Kasumi-1 (cell line): ENCODE data around the gene YWHAG.
A peak's percentile ranks its signal among the peaks of the same experiment; 100 is the strongest.
"Not testable (repeated sequence)": the region's sequence is repeated elsewhere in the genome, so short reads cannot be mapped to it uniquely, and the experiment has no call there.

Source experiments
- DNase-seq, 2 experiments: peaks; one replicate each; lab custom pipeline; 2025; lab: John Stamatoyannopoulos, UW

YWHAG gene

DNA sequence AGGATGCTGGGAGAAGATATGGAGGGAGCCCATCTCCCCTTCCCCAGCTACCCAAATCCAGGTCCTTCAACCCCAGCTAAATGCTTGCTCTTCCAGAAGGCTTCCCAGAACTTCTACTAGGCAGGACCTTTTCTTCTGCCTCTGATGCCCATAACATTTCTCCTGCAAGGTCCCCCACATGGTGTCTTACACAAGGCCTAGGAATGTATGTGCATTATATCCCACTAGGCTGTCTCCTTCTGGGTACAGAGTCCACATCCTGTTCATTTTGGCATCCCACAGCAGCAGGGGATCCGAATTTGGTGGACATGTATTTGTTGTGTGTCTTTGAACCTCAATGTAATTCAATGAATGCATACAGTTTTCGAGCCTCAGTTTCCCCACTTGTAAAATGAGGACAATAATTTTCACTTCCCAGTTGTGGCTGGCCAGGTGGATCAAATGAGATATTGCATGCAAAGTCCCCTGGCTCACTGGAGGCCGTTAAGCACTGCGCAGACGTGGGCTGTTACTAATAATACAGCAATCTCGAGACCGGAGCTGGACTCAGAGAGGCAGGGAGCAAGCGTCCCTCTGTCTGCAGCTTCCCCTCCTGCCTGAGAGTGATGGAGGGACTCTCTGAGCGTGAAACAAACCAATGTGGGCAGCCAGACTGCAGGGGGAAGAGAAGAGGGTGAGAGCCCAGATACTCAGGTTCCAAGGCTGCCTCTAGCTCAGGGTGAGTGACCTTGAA, 18.6 kb upstream of the YWHAG start:
- no peak for DNase-seq

DNA sequence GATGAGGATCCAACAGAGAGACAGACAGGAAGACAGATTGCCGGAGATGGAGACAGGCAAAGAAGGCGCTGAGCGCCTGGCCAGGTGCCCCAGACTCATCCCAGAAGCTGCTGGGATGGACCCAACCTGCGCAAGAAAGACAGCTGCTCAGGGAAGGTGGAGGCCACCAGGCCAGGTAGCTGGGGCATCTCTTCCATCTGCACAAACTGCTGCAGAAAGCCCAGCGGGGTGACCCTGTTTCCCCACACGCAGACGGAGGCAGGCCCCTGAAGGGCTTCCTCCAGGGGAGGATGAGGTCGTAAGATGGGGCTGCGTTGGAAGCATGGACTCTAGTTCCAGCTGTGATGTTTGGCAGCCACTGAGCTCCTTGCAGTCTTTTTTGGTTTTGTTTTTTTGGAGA, 16.5 kb upstream of the YWHAG start:
- DNase-seq, result no peak

DNA sequence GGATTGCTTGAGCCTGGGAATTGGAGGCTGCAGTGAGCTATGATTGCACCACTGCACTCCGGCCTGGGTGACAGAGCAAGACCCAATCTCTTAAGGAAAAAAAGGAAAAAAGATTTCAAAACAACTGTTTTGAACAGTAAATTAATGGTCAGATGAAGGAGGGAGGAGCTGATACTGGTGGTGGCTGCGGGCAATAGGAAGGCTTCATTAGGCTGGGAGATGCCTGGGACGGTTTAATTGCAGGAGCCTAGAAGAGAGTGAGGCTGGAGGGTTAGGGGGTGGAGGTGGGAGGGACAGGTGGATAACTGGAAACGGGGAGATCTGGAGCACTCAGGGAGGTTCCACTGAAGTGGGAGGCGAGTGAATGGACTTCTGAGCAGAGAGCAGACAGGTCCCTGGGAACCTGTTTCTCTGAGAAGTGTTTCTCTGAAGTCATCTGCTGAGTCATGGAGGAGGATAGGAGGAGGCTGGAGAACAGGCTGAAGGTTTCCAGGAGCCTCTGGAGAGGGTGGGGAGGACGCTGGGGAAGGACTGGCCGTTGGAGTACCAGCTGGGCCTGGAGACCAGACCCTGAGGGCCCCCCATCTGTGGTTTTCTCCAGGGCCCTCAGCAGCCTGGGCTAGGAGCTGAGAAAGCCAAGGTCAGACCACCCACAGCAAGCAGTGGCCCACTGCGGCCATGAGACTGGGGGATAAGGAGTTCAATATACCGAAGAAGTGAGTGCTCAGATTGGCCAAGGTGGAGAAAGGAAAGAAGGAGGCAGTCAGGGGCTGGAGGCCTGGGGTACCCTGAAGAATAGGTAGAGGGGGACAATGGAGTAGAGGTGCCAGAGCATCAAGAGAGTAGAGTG, 14.4 kb upstream of the YWHAG start:
- no peak for DNase-seq

DNA sequence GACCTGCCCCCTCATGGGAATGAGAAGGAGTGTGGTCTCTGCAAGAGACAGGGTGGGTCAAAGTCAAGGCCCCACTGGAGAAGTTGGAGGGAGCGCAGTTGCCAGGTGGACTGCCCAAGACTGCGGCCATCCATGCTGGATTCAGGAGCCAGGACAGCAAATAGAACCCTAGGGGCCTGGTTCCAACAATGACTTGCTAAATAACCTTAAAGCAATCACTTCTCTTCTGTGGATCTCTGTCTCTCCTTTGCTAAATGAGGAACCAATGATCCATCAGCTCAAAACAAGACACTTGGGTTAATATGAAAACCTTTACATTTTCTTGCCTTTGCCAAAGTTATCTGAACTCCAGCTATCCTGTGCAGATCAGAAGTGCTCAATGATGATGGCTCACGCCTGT, 12.6 kb upstream of the YWHAG start:
- no peak for DNase-seq

DNA sequence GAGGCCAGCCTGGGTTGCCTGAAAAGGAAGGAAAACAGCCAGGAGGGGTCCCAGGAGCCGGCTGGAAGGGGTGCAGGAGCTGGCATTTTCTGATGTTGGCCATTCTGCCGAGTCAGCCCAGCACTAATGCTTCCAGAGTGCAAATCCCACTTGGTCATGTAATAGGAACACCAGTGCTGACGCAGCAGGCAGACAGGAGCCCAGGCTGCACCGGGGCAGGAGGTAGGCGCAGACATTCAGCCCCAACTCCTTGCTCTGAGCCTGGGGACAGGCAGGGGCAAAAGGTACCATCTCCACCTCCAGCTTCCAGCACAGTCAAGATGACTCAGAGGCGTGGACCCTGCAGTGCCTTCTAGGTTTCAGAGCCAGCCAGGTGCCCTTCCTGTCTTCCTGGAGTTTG, 10.2 kb upstream of the YWHAG start:
- no peak for DNase-seq

DNA sequence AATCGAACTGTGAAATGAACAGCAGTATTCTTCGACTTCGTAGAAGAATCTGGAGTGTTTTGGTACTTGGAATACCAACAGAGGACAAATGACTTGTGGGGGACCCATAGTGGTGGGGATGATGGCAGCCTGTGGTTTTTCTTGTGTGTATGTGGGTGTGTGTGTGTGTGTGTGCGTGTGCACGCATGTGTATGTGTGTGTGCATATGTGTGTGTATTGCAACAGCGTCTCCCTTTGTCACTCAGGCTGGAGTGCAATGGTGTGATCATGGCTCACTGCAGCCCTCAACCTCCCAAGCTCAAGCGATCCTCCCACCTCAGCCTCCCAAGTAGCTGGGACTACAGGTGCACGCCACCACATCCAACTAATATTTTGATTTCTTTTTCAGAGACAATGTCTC, 9.4 kb upstream of the YWHAG start:
- DNase-seq, result no peak

DNA sequence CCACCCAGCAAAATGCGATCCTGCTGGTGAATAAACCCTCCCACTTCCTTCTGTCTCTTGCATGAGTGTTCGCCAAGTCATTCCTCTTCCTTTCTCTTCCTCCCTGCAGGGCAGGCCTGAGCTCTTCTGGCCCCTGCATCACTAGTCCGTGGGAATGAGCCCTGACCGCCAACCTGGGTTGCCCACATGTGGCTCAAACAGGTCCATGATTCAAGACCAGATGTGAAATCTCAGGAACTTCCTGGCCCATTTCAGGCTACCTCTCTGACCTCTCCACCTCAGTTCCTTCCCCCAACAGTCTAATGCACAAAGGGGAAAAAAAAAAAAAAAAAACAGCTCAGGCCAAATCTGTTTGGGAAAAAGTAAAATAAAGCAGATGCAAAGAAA, 5.4 kb upstream of the YWHAG start:
- DNase-seq, result peak; percentile 82 to 83

DNA sequence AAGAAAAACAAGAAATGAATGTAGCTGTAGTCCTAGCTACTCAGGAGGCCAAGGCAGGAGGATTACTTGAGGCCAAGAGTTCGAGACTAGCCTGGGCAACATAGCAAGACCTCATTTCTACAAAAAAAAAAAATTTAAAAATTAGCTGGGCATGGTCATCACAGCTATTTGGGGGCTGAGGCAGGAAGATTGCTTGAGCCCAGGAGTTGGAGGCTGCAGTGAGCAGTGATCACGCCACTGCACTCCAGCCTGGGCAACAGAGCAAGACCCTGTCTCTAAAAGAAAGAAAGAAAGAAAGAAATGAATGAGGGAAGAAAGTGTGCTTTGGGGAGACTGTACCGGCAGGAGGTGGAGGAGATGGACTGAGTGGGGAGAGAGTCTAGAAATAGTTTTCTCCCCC, 5.0 kb upstream of the YWHAG start:
- DNase-seq, result not testable (repeated sequence)

DNA sequence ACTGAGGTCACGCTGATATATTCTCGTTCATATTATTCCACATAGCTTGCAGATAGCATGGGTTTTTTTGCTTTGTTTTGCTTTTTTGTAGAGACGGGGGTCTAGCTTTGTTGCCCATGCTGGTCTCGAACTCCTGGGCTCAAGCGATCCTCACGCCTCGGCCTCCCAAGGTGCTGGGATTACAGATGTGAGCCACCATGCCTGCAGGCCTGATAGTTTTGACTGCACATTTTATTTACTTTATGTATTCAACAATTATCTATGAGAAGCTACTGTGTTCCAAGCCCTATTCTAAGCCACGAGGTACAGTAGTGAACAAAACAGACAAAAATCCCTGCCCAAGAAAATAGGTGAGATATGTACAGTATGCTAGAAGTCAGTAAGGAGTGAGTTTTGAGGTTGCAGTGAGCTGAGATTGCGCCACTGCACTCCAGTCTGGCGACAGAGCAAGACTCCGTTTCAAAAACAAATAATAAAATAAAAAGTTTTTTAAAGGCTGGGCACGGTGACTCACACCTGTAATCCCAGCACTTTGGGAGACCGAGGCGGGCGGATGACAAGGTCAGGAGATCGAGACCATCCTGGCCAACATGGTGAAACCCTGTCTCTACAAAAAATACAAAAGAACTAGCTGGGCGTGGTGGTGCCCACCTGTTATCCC, 1.3 kb upstream of the YWHAG start:
- DNase-seq, result no peak

DNA sequence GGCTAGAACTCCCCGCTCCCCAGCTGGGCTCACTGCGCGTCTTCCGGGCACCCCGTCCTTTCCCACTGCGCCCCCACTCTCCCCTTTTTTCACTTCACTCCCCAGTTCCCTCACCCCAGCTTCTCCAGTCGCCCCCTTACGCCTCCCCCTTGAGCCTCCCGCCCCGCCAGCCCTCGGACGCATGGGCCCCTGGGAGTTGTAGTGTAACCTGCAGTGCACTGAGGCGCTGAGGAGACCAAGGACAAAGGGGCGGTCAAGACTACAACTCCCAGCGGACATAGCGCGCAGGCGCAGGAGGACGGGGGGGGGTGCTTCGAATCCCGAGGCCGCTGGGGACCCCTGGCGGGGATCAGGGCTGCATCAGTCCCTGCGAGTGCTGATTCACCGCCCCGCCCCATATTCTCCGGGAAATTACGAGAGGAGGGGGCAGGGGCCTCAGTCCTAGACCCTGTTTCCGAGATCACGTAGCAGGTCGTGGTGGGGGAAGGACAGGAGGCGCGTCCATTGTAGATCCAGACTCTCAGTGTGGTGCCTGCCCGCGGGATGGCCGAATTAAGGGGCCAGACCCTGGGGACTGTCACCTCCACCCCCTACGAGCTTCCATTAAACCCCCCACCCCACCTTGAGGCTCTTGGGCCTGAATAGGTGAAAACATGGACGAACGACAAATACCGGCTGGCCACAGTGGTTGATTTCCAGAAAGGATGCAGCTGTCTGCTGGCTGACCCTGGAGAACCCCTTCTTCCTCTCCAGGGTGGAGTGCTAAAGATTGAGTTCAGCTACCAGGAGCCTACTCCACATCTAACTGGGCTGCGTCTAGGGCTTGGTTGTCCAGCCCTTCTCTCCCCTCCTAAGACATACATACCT, 553 bp upstream of the YWHAG start:
- peak; percentile 97 to 98 for DNase-seq

DNA sequence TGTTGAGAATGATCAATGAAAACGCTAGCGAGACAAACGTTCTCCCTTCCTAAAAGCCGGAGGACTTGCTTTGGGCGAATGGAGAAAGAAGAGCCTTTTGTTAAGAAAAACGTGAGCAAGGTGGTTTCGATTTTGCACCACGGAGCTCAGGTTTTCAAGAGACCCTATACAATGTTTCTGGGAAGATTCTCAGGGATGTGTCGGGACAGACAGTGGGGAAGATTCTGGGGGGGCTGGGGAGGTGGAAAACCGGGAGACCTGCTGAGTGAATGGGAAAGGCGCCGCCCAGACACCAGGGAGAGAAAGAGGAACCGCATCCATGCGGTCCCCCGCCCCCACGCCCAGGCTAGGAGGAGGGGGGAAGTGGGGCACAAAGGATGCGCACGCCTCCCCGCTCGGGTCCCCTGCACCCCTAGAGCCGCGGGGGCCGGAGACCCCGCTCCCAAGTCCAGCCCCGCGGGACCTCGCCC, 745 bp downstream of the YWHAG start:
- DNase-seq, result peak; percentile 66 to 76

DNA sequence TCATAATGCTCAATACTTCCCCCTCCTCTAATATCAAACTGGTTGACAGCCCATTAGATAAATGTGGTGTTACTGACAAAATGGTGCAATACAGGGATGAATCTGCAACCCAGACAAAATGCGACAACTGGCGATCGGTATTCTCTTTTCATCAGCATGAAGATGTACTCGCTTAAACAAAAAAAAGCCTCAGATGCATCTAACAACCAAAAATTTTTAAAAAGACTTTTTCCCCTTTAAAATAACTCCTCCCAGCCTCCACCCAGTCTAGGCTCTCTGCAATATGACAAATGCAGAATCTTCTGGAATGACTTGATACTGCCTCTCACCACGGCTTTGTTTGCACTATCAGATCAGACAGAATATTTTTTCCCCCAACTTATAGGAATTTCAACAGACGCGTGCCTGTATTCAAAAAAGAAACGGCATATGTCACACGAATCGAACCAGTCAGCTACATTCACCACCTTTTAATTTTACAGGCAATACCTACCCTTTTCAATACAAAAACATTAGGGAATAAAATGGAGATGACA, 1.2 kb downstream of the YWHAG start:
- DNase-seq, result peak in 1 of 2 experiments; percentile 49

DNA sequence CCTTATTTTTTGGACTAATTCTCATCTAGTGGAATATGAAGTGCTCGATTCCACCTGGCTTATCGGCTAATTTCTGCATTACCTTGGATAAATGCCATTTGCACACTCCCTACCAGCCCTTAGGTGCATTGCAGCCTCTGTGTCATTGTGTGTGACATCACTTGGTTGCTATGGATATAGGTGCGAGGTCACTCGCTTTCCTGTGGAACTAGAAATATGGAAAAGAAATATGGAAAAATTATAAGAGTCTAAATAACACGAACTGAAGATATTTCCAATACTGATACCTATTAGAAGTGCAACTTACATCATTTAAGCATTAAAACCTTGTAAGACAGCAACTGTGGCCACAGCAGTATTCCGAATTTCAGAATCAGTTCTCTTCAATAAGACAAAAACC, 2.0 kb downstream of the YWHAG start:
- DNase-seq, result peak; percentile 19 to 24

DNA sequence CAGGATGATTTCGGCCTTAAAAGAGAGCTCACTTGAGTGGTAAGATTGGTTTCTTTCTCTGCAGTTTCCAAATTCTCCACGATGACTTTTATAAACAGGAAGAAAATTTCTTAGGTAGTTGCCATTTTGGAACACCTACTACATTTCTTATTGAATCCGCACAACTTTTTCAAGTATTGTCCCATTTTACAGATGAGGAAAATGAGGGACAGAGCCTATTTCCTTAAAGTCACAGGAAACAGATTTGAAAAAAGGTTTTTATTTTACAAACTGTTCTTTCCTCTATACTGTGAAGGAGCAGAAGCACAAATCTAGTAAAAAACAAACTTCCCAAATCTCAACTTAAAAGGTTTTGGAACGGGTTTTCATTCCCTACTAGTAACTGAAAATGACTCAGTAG, 2.7 kb downstream of the YWHAG start:
- DNase-seq, result no peak

DNA sequence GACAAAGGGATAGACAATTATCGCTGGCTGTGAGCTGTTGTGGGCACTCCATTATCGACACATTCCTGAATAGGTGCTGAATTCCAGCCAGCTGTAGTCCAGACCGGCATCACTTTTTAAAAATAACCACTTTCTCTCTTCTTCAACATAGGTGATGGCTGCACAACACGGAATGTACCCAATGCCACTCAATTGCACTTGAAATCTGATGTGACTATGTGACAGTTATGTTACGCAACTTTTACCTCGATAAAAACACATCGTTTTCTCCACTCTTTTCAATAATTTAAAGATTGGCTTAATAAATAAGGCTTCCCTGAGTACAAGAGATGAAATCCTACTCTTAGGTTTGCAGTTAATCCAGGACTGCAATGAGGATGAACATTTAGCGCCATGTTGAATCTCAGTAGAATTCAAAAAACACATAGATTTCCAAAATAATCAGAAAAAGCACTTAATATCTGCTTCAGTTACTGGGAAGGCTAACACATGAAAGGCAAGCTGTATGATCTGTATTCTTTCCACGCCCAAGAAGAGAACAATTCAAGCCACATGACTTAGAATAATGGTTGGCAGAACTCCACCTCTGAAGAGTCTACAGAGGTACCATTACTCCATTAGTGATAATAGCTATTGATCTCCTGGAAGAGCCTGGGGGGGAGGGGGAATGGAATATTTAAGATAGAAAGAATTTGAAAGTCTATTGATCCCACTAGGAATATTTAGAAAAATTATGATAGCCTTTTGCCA, 3.6 kb downstream of the YWHAG start:
- DNase-seq, result no peak

DNA sequence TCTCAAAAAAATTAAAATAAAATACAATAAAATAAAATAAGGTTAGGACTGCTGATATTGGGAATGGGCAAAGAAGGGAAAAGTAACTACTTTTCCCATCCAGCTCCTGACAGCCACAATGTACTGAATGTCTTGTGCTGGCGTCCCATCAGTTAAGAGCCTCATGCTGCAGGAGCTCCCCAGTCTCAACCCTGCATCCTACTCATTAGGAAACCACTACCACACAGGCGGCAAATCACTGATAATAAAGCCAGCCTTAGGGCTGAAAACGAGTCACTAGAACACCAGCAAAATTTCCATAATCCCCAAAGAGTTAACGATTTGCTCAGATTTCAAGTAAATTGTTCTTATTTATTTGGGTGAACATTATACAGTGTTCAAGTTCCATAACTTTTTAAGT, 4.3 kb downstream of the YWHAG start:
- no peak for DNase-seq

DNA sequence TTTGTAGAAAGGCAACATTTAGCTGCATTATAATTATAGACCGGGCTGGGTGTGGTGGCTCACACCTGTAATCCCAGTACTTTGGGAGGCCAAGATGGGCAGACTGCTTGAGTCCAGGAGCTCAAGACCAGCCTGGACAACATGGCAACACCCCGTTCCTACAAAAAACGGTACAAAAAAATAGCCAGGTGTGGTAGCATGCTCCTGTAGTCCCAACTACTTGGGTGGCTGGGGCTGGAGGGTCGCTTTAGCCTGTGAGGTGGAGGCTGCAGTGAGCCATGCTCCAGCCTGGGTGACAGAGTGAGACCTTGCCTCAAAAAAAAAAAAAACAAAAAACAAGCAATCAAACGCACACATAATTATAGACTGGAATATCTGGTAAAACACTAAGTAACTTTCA, 5.0 kb downstream of the YWHAG start:
- no peak for DNase-seq

DNA sequence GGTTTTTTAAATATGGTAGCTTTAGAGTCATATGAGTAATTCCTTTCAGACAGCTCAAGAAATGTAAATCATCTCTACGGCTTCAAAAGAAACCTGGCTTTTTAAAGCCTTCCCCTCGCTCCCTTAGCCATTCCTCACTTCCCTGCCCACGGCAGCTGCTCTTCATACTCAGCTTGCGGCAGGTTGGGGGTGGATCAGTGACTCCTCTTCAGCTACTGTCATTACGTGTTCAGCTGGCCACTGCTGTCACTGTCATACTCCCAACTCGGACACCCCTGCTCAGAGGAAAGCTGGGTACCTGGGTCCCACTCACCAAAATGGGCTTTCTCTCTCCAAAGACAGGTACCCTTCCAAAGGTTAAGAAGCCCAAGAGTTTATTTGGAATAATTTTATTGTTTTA, 6.6 kb downstream of the YWHAG start:
- no peak for DNase-seq

DNA sequence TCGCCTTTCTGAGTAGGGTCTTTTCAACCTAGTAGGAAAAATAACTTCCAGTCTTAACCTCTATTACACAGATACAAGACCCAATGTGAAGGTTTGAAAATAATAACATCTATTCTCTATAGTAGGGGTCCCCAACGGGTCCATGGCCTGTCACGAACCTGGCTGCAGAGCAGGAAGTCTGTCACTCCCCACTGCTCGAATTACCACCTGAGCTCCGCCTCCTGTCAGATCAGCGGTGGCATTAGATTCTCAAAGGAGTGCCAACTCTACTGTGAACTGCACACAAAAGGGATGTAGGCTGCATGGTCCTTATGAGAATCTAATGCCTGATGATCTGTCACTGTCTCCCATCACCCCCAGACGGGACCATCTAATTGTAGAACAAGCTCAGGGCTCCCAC, 7.4 kb downstream of the YWHAG start:
- no peak for DNase-seq

DNA sequence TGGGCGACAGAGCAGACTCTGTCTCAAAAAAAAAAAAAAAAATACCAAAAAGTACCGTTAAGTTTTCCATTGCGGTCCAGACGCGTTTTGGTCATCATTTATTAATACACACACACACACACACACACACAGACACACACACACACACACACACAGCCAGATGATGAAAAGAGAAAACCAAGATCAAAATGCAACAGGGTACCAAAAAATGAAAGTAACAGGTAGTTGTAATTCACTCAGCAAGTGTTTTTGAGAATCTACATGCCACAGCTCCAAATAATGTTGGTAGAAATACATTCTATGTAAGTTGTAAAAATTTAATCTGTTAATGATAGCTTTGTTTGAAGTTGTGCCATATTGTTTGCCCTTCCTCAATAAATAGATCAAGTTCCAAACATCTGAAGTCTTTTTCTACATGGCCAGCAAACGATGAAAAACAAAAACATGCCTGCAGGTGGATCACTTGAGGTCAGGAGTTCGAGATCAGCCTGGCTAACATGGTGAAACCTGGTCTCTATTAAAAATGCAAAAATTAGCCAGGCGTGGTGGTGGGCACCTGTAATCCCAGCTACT, 9.4 kb downstream of the YWHAG start:
- DNase-seq, result no peak

DNA sequence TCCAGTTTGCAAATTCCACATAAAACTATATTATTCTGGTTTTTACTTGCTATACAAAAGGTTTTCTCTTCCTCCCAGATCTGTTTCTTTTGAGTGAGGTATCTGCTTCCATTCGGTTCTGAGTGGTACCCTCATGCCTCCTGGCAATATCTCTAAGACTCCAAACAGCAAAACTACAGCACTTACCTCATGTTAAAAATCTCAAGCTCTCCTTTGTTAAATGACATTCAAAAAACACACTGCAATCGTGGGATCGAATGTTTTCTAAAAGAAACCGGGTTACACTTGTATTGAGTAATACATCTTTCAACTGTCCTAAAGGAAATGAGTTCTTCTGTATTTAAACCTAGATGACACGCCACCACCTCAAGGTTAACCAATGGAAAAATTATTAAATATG, 11.1 kb downstream of the YWHAG start:
- DNase-seq, result no peak
